HL-60/S4 (cell line): ENCODE measurements around the gene TNFRSF8.

ENCODE experiments used
- in situ Hi-C: fragments of 300-500 bp; cut with MboI; formaldehyde crosslinking; loops from 2 replicates; pipeline ENCODE4 v1.14.3; 2022; ENCODE audit warnings: low sequenced_read_pairs

TNFRSF8 gene

GRCh38 chr1:12112711-12113161 is 49.6 kb downstream of the TNFRSF8 start:
- in situ Hi-C loops, result loop anchor here (25.0 kb wide), 1 partner anchor 525 kb away; the partner anchor contains the start of gene AADACL4

- in situ Hi-C loops, result loop anchor here (25.0 kb wide), 1 partner anchor 524 kb away; the partner anchor contains the start of gene AADACL4
Measured at GRCh38 chr1:12113433-12114339, 50.6 kb downstream of the TNFRSF8 start.

- in situ Hi-C loops, result loop anchor here (25.0 kb wide), 1 partner anchor 523 kb away; the partner anchor contains the start of gene AADACL4
Measured at GRCh38 chr1:12114340-12114683, 51.2 kb downstream of the TNFRSF8 start.

- in situ Hi-C loops, result loop anchor here (25.0 kb wide), 1 partner anchor 522 kb away; the partner anchor contains the start of gene AADACL4
Measured at GRCh38 chr1:12114916-12115315, 51.8 kb downstream of the TNFRSF8 start.

- in situ Hi-C loops, result loop anchor here (25.0 kb wide), 1 partner anchor 516 kb away; the partner anchor contains the start of gene AADACL4
Measured at GRCh38 chr1:12121212-12122003, 58.3 kb downstream of the TNFRSF8 start.

GRCh38 chr1:12123172-12123571 is 60.1 kb downstream of the TNFRSF8 start:
- in situ Hi-C loops, result loop anchor here (25.0 kb wide), 1 partner anchor 514 kb away; the partner anchor contains the start of gene AADACL4

- in situ Hi-C loops, result loop anchor here (5.0 to 25.0 kb wide), 2 partner anchors 82 to 512 kb away; partner anchors contain the start of gene AADACL4
Measured at GRCh38 chr1:12124693-12125421, 61.8 kb downstream of the TNFRSF8 start.

- in situ Hi-C loops, result loop anchor here (5.0 kb wide), 1 partner anchor 82 kb away; no protein-coding TSS in a partner anchor
Measured at GRCh38 chr1:12125422-12126355, 62.6 kb downstream of the TNFRSF8 start.

- in situ Hi-C loops, result loop anchor here (5.0 kb wide), 1 partner anchor 81 kb away; no protein-coding TSS in a partner anchor
Measured at GRCh38 chr1:12126781-12127180, 63.7 kb downstream of the TNFRSF8 start.

GRCh38 chr1:12127206-12127810 is 64.2 kb downstream of the TNFRSF8 start:
- in situ Hi-C loops, result loop anchor here (5.0 kb wide), 1 partner anchor 80 kb away; no protein-coding TSS in a partner anchor

GRCh38 chr1:12128120-12128519 is 65.0 kb downstream of the TNFRSF8 start:
- in situ Hi-C loops, result loop anchor here (5.0 kb wide), 1 partner anchor 79 kb away; no protein-coding TSS in a partner anchor

GRCh38 chr1:12129624-12130023 is 66.5 kb downstream of the TNFRSF8 start:
- in situ Hi-C loops, result loop anchor here (5.0 kb wide), 1 partner anchor 78 kb away; no protein-coding TSS in a partner anchor

GRCh38 chr1:12130466-12131130 is 67.5 kb downstream of the TNFRSF8 start:
- in situ Hi-C loops, result no loop called here

- in situ Hi-C loops, result no loop called here
Measured at GRCh38 chr1:12132078-12132477, 69.0 kb downstream of the TNFRSF8 start.

- in situ Hi-C loops, result no loop called here
Measured at GRCh38 chr1:12134716-12135115, 71.6 kb downstream of the TNFRSF8 start.

GRCh38 chr1:12135612-12136011 is 72.5 kb downstream of the TNFRSF8 start:
- in situ Hi-C loops, result no loop called here

- in situ Hi-C loops, result no loop called here
Measured at GRCh38 chr1:12136916-12137610, 74.0 kb downstream of the TNFRSF8 start.
